GM19452 (cell line): ENCODE data around the gene BYSL.

Experiments
- ATAC-seq: cut with Tn5 transposase; IDR thresholded peaks from one replicate; pipeline ENCODE4 v1.9.1; 2021; ENCODE audit not compliant: unreplicated experiment

BYSL gene

DNA sequence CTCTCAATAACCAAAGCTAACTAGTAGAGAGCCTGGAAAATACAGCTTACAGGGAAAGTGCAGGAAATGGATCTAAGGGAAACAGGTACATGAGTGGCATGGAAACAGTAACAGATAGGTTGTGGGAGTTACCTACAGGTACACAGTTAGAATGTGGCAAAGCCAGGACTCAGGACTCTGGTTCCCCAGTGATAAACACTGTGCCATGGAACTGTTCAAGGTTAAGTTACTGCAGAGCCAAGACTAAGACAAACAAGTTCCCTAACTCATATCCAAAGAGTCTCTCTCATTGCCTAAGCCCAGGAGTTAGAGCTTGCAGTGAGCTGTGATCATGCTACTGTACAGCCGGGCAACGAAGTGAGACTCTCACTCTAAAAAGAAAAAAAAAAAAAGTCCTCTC lies 7.0 kb upstream of the BYSL start:
- no peak for ATAC-seq

DNA sequence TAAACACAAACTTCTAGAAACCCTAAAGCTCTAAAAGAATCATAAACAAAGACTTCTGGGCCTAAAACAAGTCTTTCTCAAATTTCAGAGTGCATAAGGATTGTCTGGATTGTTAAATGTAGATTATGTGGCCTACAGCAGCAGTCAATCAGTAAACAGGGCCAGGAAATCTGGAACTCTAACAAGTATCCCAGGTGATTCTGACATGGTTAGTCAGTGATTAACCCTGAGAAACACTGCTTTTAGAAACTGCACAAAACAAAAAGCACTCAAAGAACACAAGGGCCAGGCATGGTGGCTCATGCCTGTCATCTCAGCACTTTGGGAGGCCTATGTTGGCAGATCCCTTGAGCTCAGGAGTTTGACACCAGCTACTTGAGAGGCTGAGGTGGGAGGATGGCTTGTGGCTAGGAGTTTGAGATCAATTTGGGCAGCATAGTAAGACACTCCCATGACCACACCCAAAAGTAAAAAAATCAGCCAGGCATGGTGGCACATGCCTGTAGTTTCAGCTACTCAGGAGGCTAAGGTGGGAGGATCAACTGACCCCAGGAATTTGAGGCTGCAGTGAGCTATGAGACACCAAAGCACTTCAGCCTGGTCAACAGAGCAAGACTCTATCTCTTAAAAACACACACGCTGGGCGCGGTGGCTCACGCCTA lies 6.3 kb upstream of the BYSL start:
- no peak for ATAC-seq

DNA sequence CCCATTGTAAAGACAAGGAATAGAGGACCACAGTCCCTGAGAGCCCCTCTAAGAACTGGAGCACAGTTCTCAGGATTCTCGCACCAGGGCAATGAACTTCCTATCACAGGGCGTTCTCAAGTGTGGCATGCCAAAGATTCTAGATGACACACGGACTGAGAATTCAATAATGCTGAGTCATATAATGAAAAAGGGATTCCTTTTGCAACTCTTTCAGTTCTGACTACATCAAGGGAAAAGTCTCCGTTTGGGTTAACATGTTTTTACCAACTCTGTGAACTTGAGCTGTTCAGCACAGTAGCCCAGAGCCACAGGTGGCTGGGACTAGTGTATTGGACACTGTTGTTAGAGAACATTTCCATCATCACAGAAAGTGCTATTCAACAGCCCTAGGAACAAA lies 3.8 kb upstream of the BYSL start:
- no peak for ATAC-seq

DNA sequence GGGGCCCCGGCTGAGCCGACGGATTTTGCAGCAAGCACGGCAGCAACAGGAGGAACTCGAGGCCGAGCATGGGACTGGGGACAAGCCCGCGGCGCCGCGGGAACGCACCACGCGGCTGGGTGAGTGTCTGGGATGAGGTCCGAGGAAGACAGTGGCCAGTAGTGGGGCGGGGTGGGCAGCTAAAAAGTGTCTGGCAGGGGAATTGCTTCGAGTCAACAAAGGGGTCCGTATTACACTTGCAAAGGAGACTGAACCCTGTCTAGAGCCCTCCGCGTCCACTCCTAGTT lies 356 bp downstream of the BYSL start:
- ATAC-seq, result no peak

DNA sequence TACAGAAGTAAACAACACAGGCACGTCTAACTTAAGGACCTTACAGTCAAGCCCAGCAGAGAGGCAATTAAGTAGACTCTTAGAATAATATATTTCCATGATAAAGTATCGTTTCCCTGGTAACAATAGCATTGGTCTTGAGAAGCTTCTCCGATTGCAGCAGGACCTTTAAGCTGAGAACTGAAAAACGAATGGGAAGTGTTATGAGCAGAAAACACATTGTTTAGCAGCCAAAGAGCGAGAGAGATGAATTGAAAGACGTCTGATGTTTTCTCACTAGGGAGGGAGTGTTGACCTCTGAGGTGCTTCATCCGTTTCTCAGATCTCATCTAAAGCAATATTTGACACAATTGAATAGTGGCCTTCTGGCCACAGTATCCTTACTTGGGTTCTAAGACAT lies 855 bp downstream of the BYSL start:
- no peak for ATAC-seq

DNA sequence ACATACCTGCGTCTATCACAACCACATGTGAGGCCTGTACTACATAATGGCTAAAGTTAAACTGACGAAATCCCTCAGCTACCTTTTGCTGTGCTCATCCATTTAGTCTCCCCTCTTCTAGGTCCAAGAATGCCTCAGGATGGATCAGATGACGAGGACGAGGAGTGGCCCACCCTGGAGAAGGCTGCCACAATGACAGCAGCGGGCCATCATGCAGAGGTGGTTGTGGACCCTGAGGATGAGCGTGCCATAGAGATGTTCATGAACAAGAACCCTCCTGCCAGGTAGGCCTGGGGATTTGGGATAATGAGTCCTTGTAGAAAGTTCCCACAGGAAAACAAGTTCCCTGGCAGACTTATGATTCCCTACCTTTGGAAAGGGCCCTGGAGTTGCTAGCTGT lies 6.0 kb downstream of the BYSL start:
- no peak for ATAC-seq

DNA sequence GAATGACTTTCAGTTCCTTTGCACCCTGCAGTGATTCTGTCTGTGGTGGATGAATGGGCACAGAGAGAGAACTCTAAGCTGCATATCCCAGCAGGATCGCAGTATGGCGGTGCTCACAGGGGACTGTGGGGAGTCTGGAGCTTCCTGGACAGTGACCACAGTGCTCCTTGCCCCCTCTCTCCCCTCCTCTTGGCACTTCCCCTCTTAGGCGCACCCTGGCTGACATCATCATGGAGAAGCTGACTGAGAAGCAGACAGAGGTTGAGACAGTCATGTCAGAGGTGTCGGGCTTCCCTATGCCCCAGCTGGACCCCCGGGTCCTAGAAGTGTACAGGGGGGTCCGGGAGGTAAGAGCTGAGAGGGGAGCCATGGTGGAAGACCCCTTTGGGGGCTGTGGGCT lies 8.6 kb downstream of the BYSL start:
- ATAC-seq, result no peak

DNA sequence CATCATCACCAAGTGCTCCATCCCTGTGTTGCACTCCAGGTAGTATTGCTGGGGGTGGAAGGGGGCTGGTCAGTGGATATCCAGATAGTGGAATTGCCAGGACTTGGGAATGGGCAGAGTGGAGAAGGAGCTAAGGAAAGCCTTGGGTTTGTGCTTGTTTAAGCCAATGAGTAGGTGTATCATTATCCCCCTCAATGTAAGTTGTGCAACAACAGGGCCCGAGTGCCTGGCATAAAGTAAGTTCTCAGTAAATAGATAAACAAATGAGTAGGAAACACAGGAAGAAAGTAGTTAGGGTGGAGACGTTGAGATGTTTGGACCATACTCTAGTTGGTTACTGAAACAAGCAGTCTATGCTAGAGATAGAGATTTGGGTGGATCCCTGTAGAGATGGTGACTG lies 10.5 kb downstream of the BYSL start:
- no peak for ATAC-seq

DNA sequence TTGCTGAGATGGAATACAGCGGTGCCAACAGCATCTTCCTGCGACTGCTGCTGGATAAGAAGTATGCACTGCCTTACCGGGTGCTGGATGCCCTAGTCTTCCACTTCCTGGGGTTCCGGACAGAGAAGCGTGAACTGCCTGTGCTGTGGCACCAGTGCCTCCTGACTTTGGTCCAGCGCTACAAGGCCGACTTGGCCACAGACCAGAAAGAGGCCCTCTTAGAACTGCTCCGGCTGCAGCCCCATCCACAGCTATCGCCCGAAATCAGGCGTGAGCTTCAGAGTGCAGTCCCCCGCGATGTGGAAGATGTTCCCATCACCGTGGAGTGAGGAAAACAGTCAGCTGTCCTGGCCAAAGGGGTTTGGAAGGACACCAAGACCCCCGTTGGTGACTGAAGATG lies 11.1 kb downstream of the BYSL start:
- ATAC-seq, result no peak

DNA sequence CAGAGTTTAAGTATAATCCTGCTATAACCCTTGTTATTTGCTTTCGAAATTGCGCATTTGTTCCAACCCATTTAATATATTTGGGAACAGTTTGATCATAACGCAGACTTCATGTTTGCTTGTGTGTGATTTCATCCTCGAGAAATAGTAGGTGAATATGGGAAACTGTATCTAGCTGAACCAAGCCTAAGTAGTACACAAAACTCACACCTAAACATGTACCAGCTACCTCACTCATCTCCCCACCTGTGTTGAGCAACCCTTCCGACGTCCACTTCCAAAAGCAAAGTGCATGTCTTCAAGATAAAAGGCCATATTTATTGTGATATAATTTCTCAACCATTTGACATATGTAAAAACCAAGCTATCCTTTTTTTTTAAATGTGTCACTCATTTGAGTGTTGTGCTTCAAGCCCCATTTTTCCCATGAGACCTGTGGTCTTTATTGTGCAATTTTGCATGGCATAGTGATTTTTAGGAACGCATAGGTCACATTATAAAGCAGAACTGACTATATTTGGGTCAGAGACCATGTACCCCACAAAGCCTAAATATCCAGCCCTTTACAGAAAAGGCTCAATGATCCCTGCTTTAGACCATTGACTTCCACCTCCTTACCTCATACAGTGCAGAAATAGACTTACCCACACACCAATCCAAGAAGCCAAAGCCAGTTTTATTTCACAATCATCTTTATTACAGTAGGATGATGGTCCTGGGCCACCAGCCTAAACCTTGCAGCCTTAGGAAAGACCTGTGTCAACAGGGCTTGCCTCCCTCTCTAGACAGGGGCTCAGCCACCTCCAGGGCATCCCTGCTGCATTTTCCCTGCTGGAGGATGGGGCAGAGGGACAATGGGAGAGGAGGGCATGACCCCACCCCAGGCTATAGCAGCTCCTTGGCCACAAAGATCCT lies 13.2 kb downstream of the BYSL start:
- no peak for ATAC-seq

DNA sequence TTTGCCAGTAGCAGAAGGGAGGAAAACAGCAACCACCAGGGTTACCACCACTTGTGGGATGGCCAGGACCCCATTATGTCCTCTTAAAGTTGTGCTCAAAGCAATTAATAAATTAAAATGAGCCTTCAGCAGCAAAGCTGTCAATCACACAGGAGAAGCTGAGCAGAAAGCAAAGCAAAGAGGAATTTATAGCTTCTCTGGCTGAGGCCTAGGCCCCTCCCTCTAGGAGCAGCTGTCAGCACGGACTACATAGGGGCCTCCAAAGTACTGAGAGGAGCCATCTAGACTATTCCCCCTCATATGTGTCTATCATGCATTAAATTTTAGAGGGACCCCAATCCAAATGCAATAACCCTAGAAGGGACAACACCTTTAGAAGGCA lies 13.9 kb downstream of the BYSL start:
- ATAC-seq, result no peak

DNA sequence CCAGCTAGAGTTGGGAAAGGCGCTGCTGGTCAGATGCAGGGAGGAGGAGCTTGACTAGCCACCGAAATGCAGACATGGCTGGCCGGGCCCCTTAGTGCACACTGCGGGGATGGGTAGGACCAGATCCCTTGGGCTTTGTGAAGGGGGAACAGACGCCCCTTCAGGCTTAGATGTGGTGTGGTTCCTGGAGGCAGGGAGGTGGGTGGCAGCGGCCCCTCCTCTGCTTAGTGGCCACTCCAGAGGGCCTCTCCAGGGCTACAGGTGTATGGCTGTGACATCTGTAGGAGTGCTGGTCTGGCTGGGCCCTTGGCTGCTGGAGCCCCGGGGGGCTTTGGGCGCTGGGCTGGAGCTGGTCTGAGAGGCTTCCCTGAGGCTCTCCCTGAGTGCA lies 14.4 kb downstream of the BYSL start:
- no peak for ATAC-seq

DNA sequence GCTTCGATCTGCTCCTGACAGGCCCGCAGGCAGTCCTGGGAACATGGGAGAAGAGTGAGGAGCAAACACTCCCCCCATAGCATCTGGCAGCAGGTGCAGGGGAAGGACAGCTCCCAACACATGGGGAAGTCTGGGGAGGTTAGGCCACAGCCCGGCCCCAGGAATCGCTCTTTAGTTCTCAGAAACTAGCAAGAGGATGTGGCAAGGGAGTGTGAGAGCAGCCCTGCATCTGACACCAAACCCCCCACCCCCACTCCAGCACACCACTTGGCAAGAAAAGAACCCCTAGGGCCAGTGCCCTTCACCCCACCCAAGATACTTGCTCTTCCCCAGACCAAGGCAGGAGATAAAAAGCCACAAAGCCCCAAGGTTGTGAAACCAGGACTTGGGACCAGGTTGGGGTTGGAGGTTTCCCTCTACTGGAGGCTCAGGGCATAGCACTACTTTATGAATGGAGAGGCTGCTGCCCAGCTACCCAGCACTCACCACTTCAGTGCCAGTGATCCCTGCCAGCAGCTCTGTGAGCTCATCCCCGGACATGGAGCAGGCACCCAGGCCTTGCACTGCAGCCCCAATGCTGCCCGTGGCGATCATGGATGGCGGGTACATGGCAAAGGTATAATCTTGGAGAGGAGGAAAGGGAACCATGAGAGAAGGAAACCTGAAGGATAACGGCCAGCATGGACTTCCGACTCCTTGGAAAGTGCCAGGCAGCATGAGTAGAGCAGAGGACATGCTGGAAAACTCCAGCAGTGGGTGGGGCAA lies 15.0 kb downstream of the BYSL start:
- peak; percentile 60 for ATAC-seq

DNA sequence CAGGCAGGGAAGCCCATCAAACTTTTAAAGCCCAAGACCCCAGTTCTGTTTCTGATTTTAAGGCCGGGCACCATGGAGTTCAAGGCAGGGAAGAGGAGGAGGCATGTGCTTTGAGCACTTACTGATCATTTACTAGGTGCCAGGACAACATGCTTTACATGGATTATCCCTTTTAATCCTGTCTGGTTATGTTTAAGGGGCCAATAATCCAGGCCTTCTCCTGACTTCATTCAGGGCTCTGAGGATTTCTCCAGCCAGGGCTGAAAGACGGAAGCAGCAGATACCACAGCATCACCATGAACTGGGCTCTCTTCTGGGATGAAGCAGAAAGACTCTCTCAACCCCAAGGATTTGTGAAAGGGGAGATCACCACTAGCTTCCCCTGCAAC lies 16.2 kb downstream of the BYSL start:
- no peak for ATAC-seq

DNA sequence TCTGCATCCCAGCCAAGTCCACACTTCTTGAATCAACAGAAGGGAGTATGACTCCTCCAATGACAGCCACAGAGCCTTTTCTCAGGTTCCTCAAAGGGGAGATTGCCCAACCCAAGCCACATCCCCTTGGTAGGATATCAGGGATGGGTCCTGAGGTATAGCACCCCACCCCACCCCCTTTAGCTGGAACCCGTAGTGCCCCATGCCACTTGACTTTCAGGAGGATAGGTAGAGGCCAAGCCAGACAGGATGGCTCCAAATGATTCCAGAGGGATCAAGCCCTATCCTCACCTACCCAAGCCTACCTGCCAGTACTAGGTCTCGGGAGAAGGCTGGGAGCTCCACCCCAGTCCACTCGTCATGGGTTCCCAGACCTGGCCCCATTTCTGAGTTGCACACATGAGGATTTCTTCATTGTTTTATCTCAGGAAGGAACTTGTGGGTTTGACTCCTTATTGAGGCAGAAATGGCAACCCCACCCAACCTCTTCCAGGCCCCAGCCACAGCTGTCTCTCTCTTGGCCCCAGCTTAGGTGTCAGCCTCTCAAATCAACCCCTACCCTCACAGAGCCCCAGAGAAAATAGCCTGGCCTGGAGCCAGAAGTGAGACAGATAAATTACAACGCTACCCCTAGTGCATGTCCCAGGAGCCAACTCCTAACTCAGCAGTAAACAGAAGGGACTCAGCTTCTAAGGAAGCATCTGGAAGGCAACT lies 16.7 kb downstream of the BYSL start:
- no peak for ATAC-seq

DNA sequence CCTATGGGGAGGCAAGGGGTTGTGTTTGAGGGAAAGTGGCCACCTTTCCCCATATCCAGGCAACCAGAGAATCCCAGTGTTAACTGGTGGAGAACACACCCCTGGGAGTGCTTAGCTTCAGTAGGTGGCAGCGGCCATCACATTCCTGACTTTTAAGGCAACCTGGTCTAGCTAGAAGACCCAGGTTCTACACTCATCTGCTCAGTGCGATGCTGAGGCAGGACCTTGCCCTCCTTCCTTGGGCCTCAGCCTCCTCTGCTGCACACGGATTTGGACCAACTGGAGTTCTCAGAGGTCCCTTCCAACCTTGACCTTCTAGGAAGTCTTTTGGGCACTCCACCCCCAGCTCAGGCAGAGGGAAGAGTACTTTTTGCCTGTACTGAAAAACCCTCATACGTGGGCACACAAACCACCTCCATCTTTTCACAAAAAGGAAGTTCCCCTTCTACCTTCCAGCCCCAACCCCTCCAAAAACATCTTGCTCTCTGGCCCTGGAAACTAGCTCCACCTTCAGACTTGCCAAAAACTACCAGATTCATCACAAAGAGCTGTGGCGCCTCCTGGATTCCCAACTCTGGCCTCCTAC lies 17.4 kb downstream of the BYSL start:
- no peak for ATAC-seq

DNA sequence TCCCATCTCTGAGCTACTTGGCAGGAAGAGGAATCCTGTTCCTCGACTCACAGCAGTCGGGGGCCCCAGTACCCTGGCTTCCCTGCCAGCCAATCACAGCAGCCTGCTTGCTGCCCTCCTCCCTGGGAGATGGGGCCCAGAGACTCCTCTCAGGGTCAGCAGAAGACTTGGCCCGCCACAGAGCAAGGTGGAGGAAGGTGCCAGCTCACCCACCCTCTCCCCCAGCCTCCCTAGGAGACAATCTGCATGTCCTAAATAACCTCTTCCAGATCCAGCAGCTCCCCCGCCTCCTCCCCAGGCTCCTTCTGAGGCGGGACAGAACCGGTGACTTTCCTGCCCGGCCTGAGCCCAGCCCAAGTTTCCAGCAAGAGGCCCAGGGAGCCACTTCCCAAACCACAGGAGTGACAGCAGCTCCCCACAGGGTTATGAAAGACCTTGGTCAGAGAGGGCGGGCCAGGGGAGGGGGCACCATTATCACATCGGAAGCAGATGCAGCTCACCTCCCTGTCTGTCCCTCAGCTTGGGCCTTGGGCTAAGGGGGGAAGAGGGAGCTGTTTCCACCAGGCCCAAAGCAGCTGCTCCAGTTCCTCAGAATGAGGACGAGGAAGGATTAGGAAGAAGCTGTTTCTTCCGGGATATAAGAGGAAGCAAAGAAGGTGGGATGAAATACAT lies 18.0 kb downstream of the BYSL start:
- no peak for ATAC-seq

DNA sequence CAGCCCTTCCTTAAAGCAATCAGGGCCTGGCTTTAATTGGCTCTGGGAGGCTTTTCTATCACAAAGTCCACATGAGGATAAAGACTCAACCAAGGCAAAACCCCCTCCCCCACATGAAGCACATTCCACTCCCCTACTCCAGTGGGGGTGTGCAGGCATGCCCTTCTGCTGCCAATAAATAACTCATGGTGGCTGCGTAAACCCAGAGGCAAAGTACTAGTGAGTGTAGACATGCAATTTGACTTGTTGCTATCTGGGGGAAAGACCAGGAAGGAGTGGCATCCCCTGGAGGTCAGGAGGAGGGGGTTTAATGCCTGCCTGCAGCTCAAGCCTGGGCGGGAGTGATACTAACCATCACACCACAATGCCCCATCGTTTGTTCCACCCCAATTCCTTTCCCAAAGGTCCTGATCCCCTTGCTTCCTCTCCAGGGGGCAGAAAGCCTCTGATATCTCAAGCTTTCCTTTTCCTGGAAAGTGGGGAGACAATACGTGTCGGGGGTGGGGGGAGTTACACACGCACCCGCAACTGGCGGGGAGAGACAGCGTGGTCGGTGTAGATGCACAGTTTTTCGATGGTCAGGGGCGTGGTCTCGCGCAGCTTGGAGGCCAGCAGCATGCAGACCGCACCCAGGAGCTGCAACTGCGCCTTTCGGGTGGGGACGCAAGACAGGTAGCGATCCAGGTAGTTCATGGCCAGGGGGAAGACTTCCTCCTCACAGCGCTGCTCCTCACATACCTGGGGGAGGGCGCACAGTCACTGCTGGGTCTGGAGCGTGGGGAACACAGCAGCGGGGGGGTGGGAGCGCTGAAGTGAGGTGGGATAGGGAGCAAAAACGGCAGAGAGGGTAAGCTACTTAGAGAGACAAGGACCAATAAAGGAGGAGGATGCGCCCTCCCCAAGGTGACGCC lies 18.8 kb downstream of the BYSL start:
- no peak for ATAC-seq

DNA sequence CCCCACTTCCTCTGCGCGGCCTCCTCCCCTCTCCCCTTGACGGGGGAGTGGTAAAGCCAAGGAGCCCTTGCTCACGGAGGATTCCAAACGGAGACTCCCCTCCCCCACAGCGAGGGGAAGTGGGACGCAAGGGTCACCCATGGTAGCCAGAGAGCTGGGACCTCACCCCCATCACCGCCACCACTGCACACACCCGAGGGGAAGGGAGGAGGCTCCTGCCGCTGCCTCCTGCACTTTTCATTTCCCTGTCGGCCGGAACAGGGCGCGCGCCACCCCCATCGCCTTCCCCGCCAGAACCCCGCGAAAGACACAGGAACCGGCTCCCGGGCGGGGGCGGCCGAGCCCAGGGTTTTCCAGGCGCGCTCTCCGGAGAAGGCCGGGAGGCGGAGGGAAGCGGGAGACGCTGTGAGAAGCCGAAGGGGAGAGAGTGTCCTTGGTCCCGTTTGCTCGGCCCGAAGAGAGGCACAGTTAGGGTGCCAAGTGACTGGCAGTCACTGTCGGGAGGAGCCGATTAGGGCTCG lies 19.5 kb downstream of the BYSL start:
- ATAC-seq, result no peak
